Panc1 (cell line): ENCODE results near the gene RAB7B. TPM values are rescaled to one million over a fixed set of nuclear protein-coding genes. Genes with fewer than 3 reads are reported as not detected.

Experiments used
- ATAC-seq: fragments of 200-7000 bp; cut with Tn5 transposase; 2 replicates; pipeline ENCODE4 v1.9.1; 2020; ENCODE audit warnings: mild to moderate bottlenecking, moderate library complexity
- BruUV-seq: library from RNA; stranded (reverse); fragments of 400-500 nt; replicated peaks from 2 replicates; lab custom pipeline; 2021; lab: Mats Ljungman, UMichigan
- CTCF ChIA-PET: fragments of 300-600 bp; sonication (Branson Sonifier 250); formaldehyde crosslinking; loops from one replicate; lab custom pipeline; 2022; ENCODE audit warnings: antibody characterized with exemption; lab: Charles Lee
- POLR2A ChIA-PET: fragments of 300-600 bp; sonication (Branson Sonifier 250); formaldehyde crosslinking; loops from one replicate; lab custom pipeline; 2022; ENCODE audit warnings: antibody characterized with exemption; lab: Charles Lee
- DNase-seq: peaks from one replicate; pipeline ENCODE4 v3.0.0-alpha.2; 2010; ENCODE audit warnings: low read depth, low spot score
- H3K27ac ChIP-seq: 2 replicates; pipeline ENCODE4 v1.5.1; 2011; ENCODE audit warnings: mild to moderate bottlenecking, low read length, inconsistent platforms
- H3K27me3 ChIP-seq: fragments of 200-500 bp; sonication (Bioruptor generic); 2 replicates; pipeline ENCODE4 v1.6.0; 2014; ENCODE audit warnings: low read length, inconsistent platforms; ENCODE audit not compliant: control insufficient read depth, insufficient read depth
- H3K36me3 ChIP-seq: fragments of 200-500 bp; sonication (Bioruptor generic); 2 replicates; pipeline ENCODE4 v1.5.1; 2014; ENCODE audit warnings: inconsistent platforms, mild to moderate bottlenecking, low read length, moderate library complexity; ENCODE audit not compliant: control insufficient read depth, insufficient read depth
- H3K4me1 ChIP-seq: 2 replicates; pipeline ENCODE4 v1.5.1; 2011; ENCODE audit warnings: inconsistent platforms, mild to moderate bottlenecking, low read length, moderate library complexity; ENCODE audit not compliant: control insufficient read depth, insufficient read depth
- H3K4me3 ChIP-seq, 2 experiments: 2 replicates each; pipeline ENCODE4 v1.5.1; 2011 to 2012; ENCODE audit warnings: low read depth in 2 of 2, low read length in 2 of 2, mild to moderate bottlenecking in 2 of 2, inconsistent platforms in 1 of 2, moderate library complexity in 1 of 2
- H3K9me3 ChIP-seq: fragments of 200-500 bp; sonication (Bioruptor generic); 2 replicates; pipeline ENCODE4 v1.5.1; 2014; ENCODE audit warnings: low read depth, mild to moderate bottlenecking, inconsistent platforms, low read length, moderate library complexity; ENCODE audit not compliant: control insufficient read depth, insufficient read depth
- CTCF ChIP-seq: fragments of 450-650 bp; IDR thresholded peaks from 2 replicates; pipeline ENCODE4 v1.5.1; 2017; ENCODE audit warnings: mild to moderate bottlenecking
- POLR2AphosphoS5 ChIP-seq: IDR thresholded peaks from 2 replicates; pipeline ENCODE4 v1.6.1; 2012; ENCODE audit warnings: mild to moderate bottlenecking, low read depth, low read length, moderate library complexity
- REST ChIP-seq, 2 experiments: IDR thresholded peaks; 2 replicates each; pipeline ENCODE4 v1.6.1; 2011 to 2012; ENCODE audit warnings: low read depth in 2 of 2, control low read depth in 1 of 2, low read length in 1 of 2, mild to moderate bottlenecking in 1 of 2, moderate library complexity in 1 of 2; ENCODE audit not compliant: insufficient read depth in 1 of 2
- SIN3A ChIP-seq: IDR thresholded peaks from 2 replicates; pipeline ENCODE4 v1.6.1; 2012; ENCODE audit warnings: low read depth, mild to moderate bottlenecking, low read length, moderate library complexity, borderline replicate concordance; ENCODE audit not compliant: insufficient read depth
- TCF7L2 ChIP-seq: IDR thresholded peaks from 2 replicates; pipeline ENCODE4 v1.6.1; 2011; ENCODE audit warnings: mild to moderate bottlenecking, low read depth, low read length, inconsistent platforms
- in situ Hi-C: cut with HindIII; loops from 2 replicates; pipeline ENCODE4 v1.10.0; 2016; ENCODE audit warnings: low sequenced_read_pairs, low pct_unique_long_range_greater_than_20kb
- intact Hi-C: fragments of 100-400 bp; cut with micrococcal nuclease; formaldehyde crosslinking; loops from one replicate; pipeline ENCODE4 v1.10.0; 2022; ENCODE audit not compliant: unreplicated experiment
- total RNA-seq: library from RNA; stranded (reverse); gene quantifications from one replicate; pipeline ENCODE4 v1.2.1, GENCODE V29; 2021; ENCODE audit not compliant: unreplicated experiment

RAB7B gene
- total RNA-seq, 1 experiment from 2014 or later, result 0.05 TPM

- Histone ChIP-seq H3K9me3 (no peaks in the 10 kb centered on the region), H3K27ac (no peak overlapping the region), H3K36me3 (no peaks in the 10 kb centered on the region), H3K4me3 (no peak overlapping the region), H3K27me3 (peaks cover 29% of the 10 kb centered on the region), H3K4me1 (no peaks in the 10 kb centered on the region)
- DNase-seq, result peak; percentile 58
- ChIA-PET POLR2A (no interaction called here), CTCF (interaction anchor here (0.6 to 1.9 kb wide), 2 partner anchors 58 to 75 kb away, joined by 4 to 9 read pairs; no protein-coding TSS in a partner anchor)
- BruUV-seq, result no TSS peak
- in situ Hi-C loops (no loop called here), intact Hi-C loops (loop anchor here (1.0 kb wide), 1 partner anchor 76 kb away; no protein-coding TSS in a partner anchor)
- ATAC-seq, result peak; percentile 96
- TF ChIP-seq CTCF (peak; percentile 91), POLR2AphosphoS5 (no peak)
Measured at GRCh38 chr1:206030714-206031113, 27.5 kb upstream of the RAB7B start.

GRCh38 chr1:206030191-206030590 is 27.0 kb upstream of the RAB7B start:
- CTCF ChIA-PET, result interaction anchor here (0.6 to 1.9 kb wide), 2 partner anchors 59 to 76 kb away, joined by 4 to 9 read pairs; no protein-coding TSS in a partner anchor
- DNase-seq (no peak), ATAC-seq (no peak)
- in situ Hi-C loops, result no loop called here
- no peaks in the 10 kb centered on the region for H3K4me1 ChIP-seq
- H3K27me3 ChIP-seq, result peaks cover 24% of the 10 kb centered on the region
- BruUV-seq, result no TSS peak
- TF ChIP-seq TCF7L2, result no peak
- no peak for TF ChIP-seq SIN3A
- TF ChIP-seq CTCF, result no peak
- no peak for TF ChIP-seq POLR2AphosphoS5
- no peak for TF ChIP-seq REST (IDR thresholded peaks at IDR 0.05; ENCODE audit: insufficient read depth in 1 of 2, low read depth in 2 of 2, low read length in 1 of 2)
- intact Hi-C loops, result loop anchor here (1.0 kb wide), 1 partner anchor 76 kb away; no protein-coding TSS in a partner anchor
- no peaks in the 10 kb centered on the region for H3K36me3 ChIP-seq
- POLR2A ChIA-PET, result no interaction called here
- H3K9me3 ChIP-seq, result no peaks in the 10 kb centered on the region
- no peak overlapping the region for H3K4me3 ChIP-seq
- no peak overlapping the region for H3K27ac ChIP-seq
